Measurements from ENCODE around the gene C6orf15.

- TF ChIP-seq, protein P1, sequence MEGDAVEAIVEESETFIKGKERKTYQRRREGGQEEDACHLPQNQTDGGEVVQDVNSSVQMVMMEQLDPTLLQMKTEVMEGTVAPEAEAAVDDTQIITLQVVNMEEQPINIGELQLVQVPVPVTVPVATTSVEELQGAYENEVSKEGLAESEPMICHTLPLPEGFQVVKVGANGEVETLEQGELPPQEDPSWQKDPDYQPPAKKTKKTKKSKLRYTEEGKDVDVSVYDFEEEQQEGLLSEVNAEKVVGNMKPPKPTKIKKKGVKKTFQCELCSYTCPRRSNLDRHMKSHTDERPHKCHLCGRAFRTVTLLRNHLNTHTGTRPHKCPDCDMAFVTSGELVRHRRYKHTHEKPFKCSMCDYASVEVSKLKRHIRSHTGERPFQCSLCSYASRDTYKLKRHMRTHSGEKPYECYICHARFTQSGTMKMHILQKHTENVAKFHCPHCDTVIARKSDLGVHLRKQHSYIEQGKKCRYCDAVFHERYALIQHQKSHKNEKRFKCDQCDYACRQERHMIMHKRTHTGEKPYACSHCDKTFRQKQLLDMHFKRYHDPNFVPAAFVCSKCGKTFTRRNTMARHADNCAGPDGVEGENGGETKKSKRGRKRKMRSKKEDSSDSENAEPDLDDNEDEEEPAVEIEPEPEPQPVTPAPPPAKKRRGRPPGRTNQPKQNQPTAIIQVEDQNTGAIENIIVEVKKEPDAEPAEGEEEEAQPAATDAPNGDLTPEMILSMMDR (IDR thresholded peaks at IDR 0.05), result no peak
- TF ChIP-seq POLR2AphosphoS5 (IDR thresholded peaks at IDR 0.05) (no peak), POLR2A (IDR thresholded peaks at IDR 0.05) (no peak)
Observed at GRCh38 chr6:31138982-31139381, 26.6 kb upstream of the C6orf15 start, which contains the start of gene PSORS1C2.

Measured in prostate gland (tissue), 2 donors.